Neural progenitor cell (in vitro differentiated cells): ENCODE data around the gene SCIN. TPM values are rescaled to one million over a fixed set of nuclear protein-coding genes. Genes with fewer than 3 reads are reported as not detected.
A peak's percentile ranks its signal among the peaks of the same experiment; 100 is the strongest.

Experiments used
- DNase-seq: peaks from one replicate; pipeline ENCODE4 v3.0.0-alpha.2; 2016; ENCODE audit warnings: low spot score
- H2AFZ ChIP-seq: fragments of 200-600 bp; sonication (generic); replicated peaks from 2 replicates; pipeline ENCODE4 v1.6.1; 2016; ENCODE audit warnings: antibody characterized with exemption
- H3F3A ChIP-seq: fragments of 200-600 bp; sonication (generic); 2 replicates; pipeline ENCODE4 v1.6.1; 2016; ENCODE audit warnings: antibody characterized with exemption, low read depth
- H3K27ac ChIP-seq: fragments of 200-600 bp; sonication (generic); 2 replicates; pipeline ENCODE4 v1.5.1; 2016; ENCODE audit warnings: mild to moderate bottlenecking
- H3K27me3 ChIP-seq: fragments of 200-600 bp; sonication (generic); 2 replicates; pipeline ENCODE4 v1.6.1; 2016; ENCODE audit warnings: mild to moderate bottlenecking, moderate library complexity
- H3K36me3 ChIP-seq: fragments of 200-600 bp; sonication (generic); 2 replicates; pipeline ENCODE4 v1.5.1; 2016
- H3K4me1 ChIP-seq: fragments of 200-600 bp; sonication (generic); 2 replicates; pipeline ENCODE4 v1.6.1; 2016; ENCODE audit warnings: mixed run types
- H3K4me2 ChIP-seq: fragments of 200-600 bp; sonication (generic); 2 replicates; pipeline ENCODE4 v1.6.1; 2016
- H3K4me3 ChIP-seq: fragments of 200-600 bp; sonication (generic); 2 replicates; pipeline ENCODE4 v1.5.1; 2016
- H3K79me2 ChIP-seq: fragments of 200-600 bp; sonication (generic); 2 replicates; pipeline ENCODE4 v1.6.1; 2016; ENCODE audit warnings: low read depth
- H3K9ac ChIP-seq: fragments of 200-600 bp; sonication (generic); 2 replicates; pipeline ENCODE4 v1.6.1; 2016
- H3K9me3 ChIP-seq: fragments of 200-600 bp; sonication (generic); 2 replicates; pipeline ENCODE4 v1.5.1; 2016; ENCODE audit warnings: low read depth
- H4K20me1 ChIP-seq: fragments of 200-600 bp; sonication (generic); 2 replicates; pipeline ENCODE4 v1.6.1; 2016; ENCODE audit warnings: low read depth
- H3K27ac Mint-ChIP-seq: 3 replicates; pipeline ENCODE4 v1.8.0; 2021; ENCODE audit warnings: mixed read lengths
- H3K27me3 Mint-ChIP-seq: 2 replicates; pipeline ENCODE4 v1.8.0; 2022; ENCODE audit warnings: low read depth, mild to moderate bottlenecking, inconsistent platforms, moderate library complexity, mixed read lengths; ENCODE audit not compliant: insufficient read depth
- H3K36me3 Mint-ChIP-seq: 3 replicates; pipeline ENCODE4 v1.8.0; 2021; ENCODE audit warnings: mixed read lengths
- H3K4me1 Mint-ChIP-seq: 3 replicates; pipeline ENCODE4 v1.8.0; 2021; ENCODE audit warnings: mixed read lengths
- H3K4me3 Mint-ChIP-seq: 3 replicates; pipeline ENCODE4 v1.8.0; 2021; ENCODE audit warnings: mild to moderate bottlenecking, moderate library complexity, mixed read lengths
- H3K9me3 Mint-ChIP-seq: 3 replicates; pipeline ENCODE4 v1.8.0; 2020; ENCODE audit warnings: mixed read lengths
- EZH2 ChIP-seq: fragments of 200-600 bp; sonication (generic); IDR thresholded peaks from 2 replicates; pipeline ENCODE4 v1.6.1; 2017; ENCODE audit warnings: antibody characterized with exemption, mild to moderate bottlenecking, moderate library complexity
- EZH2phosphoT487 ChIP-seq: fragments of 200-600 bp; sonication (generic); IDR thresholded peaks from 2 replicates; pipeline ENCODE4 v1.6.1; 2017; ENCODE audit warnings: antibody characterized with exemption
- total RNA-seq: library from RNA; depleted of rRNA; stranded (reverse); fragments of >200 nt; gene quantifications from 2 replicates; pipeline ENCODE4 v1.2.3, GENCODE V29; 2015; ENCODE audit warnings: low replicate concordance
- TF ChIP-seq, protein P1 (sequence below): fragments of 200-600 bp; sonication (generic); IDR thresholded peaks from 2 replicates; pipeline ENCODE4 v1.5.1; 2017; ENCODE audit warnings: antibody characterized with exemption, mild to moderate bottlenecking

SCIN gene
- total RNA-seq, 1 donor from 2014 or later, result not detected

DNA sequence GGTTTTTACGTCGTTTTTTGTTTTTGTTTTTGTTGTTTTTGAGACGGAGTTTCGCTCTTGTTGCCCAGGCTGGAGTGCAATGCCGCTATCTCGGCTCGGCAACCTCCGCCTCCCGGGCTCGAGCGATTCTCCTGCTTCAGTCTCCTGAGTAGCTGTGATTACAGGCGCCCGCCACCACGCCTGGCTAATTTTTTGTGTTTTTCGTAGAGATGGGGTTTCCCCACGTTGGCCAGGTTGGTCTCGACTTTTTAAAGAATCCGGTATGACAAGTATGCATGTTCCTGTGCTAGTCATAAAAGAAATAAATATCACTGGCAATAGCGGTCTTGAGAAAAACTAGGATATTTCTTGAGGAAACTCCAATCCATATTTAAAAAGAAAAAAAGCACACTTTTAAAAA, 114.2 kb downstream of the SCIN start:
- Mint-ChIP-seq H3K9me3 (peaks cover 6% of the 10 kb centered on the region), H3K4me3 (no peak overlapping the region), H3K27ac (no peak overlapping the region), H3K4me1 (peaks cover 14% of the 10 kb centered on the region), H3K27me3 (peaks cover 3% of the 10 kb centered on the region), H3K36me3 (peaks cover 13% of the 10 kb centered on the region)
- Histone ChIP-seq H3K9ac (no peak overlapping the region), H3K27ac (no peak overlapping the region), H2AFZ (no peak overlapping the region), H3K27me3 (peaks cover 7% of the 10 kb centered on the region), H3K4me1 (peaks cover 15% of the 10 kb centered on the region), H3K4me3 (no peak overlapping the region), H3K4me2 (no peak overlapping the region), H4K20me1 (no peaks in the 10 kb centered on the region), H3F3A (peaks cover 10% of the 10 kb centered on the region), H3K36me3 (no peaks in the 10 kb centered on the region), H3K79me2 (peaks cover 22% of the 10 kb centered on the region), H3K9me3 (no peaks in the 10 kb centered on the region)
- DNase-seq, result no peak
- TF ChIP-seq, protein P1, sequence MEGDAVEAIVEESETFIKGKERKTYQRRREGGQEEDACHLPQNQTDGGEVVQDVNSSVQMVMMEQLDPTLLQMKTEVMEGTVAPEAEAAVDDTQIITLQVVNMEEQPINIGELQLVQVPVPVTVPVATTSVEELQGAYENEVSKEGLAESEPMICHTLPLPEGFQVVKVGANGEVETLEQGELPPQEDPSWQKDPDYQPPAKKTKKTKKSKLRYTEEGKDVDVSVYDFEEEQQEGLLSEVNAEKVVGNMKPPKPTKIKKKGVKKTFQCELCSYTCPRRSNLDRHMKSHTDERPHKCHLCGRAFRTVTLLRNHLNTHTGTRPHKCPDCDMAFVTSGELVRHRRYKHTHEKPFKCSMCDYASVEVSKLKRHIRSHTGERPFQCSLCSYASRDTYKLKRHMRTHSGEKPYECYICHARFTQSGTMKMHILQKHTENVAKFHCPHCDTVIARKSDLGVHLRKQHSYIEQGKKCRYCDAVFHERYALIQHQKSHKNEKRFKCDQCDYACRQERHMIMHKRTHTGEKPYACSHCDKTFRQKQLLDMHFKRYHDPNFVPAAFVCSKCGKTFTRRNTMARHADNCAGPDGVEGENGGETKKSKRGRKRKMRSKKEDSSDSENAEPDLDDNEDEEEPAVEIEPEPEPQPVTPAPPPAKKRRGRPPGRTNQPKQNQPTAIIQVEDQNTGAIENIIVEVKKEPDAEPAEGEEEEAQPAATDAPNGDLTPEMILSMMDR, result no peak
- TF ChIP-seq EZH2 (no peak), EZH2phosphoT487 (no peak)

DNA sequence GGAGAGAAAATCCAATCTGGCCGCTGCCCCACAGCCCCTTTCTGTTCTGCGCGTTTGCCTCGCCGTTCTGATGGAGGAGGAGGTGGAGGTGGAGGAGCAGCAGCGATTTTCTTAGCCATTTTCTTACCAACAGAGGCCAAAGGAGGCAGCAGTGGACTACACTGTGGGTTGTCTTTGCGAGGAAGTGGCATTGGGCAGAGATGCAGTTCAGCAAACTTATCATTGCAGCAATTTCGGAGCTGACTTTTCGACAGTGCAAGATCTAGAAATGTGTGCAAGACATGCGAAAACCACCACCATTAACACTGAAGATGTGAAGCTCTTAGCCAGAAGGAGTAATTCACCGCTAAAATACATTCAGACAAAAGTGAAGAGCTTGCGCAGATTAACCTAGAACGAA, 115.0 kb downstream of the SCIN start:
- peak overlapping the region; percentile 51 for H2AFZ ChIP-seq
- H3K27ac ChIP-seq, result no peak overlapping the region
- H4K20me1 ChIP-seq, result peaks cover 3% of the 10 kb centered on the region
- peaks cover 10% of the 10 kb centered on the region for H3F3A ChIP-seq
- H3K4me2 ChIP-seq, result peak overlapping the region; percentile 86
- H3K4me3 ChIP-seq, result peak overlapping the region; percentile 75
- Mint-ChIP-seq H3K27ac (no peak overlapping the region), H3K27me3 (peaks cover 3% of the 10 kb centered on the region), H3K9me3 (peaks cover 6% of the 10 kb centered on the region), H3K4me3 (peak overlapping the region; percentile 68), H3K36me3 (peaks cover 15% of the 10 kb centered on the region), H3K4me1 (peaks cover 17% of the 10 kb centered on the region)
- H3K9me3 ChIP-seq, result no peaks in the 10 kb centered on the region
- H3K27me3 ChIP-seq, result peaks cover 7% of the 10 kb centered on the region
- TF ChIP-seq, protein P1, result peak; percentile 65
- TF ChIP-seq EZH2phosphoT487 (no peak), EZH2 (no peak)
- peaks cover 23% of the 10 kb centered on the region for H3K4me1 ChIP-seq
- DNase-seq, result peak; percentile 75
- peaks cover 30% of the 10 kb centered on the region for H3K79me2 ChIP-seq
- no peak overlapping the region for H3K9ac ChIP-seq
- H3K36me3 ChIP-seq, result no peaks in the 10 kb centered on the region

GRCh38 chr7:12686234-12686890, 115.8 kb downstream of the SCIN start:
- H3K36me3 Mint-ChIP-seq, result peaks cover 16% of the 10 kb centered on the region
- H3K27ac Mint-ChIP-seq, result peak overlapping the region; percentile 67
- Histone ChIP-seq H2AFZ (peak overlapping the region; percentile 94), H3K4me2 (peak overlapping the region; percentile 86), H3K27ac (no peak overlapping the region), H3K79me2 (peaks cover 38% of the 10 kb centered on the region), H3K36me3 (no peaks in the 10 kb centered on the region), H3K9ac (no peak overlapping the region), H3K4me3 (peak overlapping the region; percentile 75), H3K27me3 (peaks cover 7% of the 10 kb centered on the region), H4K20me1 (peaks cover 8% of the 10 kb centered on the region), H3K4me1 (peaks cover 27% of the 10 kb centered on the region), H3K9me3 (no peaks in the 10 kb centered on the region), H3F3A (peaks cover 10% of the 10 kb centered on the region)
- no peak for TF ChIP-seq EZH2phosphoT487
- no peak for TF ChIP-seq EZH2
- TF ChIP-seq, protein P1, result peak; percentile 81
- DNase-seq, result peak; percentile 82
- H3K4me3 Mint-ChIP-seq, result peak overlapping the region; percentile 99
- H3K27me3 Mint-ChIP-seq, result peaks cover 3% of the 10 kb centered on the region
- peaks cover 23% of the 10 kb centered on the region for H3K4me1 Mint-ChIP-seq
- H3K9me3 Mint-ChIP-seq, result peaks cover 6% of the 10 kb centered on the region
